NOMO-1 treated with DMSO at 0.1 percent for 48 hours (cell line): ENCODE results near the gene DPP10.
"Not testable (repeated sequence)": the region's sequence is repeated elsewhere in the genome, so short reads cannot be mapped to it uniquely, and the experiment has no call there.

Experiments used
- DNase-seq: peaks from one replicate; lab custom pipeline; 2025; ENCODE audit not compliant: unreplicated experiment; lab: John Stamatoyannopoulos, UW

DPP10 gene

GRCh38 chr2:114709936-114710850 lies 267.8 kb downstream of the DPP10 start:
- DNase-seq, result no peak

DNA sequence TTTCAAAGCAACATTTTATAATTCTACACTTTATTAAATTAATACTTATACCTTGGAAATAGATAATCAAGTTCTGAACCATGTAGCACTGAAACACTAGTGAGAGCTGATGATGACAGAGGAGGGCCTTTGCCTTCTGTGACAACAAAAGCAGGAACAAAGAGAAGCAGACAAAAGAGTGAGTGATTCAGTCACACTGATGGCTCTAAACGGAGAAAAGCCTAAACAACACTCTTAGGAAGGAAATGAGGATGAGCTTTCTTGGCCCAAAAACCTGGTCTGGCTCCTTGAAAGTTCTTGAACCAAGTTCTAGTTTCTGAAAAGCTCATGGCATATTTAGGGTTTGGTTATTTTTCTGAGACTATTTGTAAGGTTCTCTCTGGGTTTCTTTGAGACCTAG lies 271.9 kb downstream of the DPP10 start:
- no peak for DNase-seq

DNA sequence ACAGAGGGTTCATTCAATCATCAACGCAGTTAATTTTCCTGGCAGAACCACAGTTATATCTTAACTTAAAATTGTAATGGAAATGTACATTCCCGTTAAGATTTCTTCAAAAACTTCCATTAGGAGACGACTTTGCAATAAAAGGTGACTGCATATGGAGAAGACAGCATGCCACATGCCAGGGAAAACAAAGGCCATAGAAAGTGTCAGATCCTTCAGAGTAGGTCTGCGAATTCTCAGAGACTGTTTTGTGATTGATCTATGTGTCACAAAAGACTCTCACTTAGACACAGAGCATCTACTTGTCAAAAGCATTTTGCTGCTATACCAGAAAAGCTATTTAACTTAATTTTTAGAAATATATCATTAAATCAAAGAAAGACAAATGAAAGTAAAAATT lies 274.6 kb downstream of the DPP10 start:
- DNase-seq, result no peak

GRCh38 chr2:114724454-114724853 lies 282.0 kb downstream of the DPP10 start:
- no peak for DNase-seq

DNA sequence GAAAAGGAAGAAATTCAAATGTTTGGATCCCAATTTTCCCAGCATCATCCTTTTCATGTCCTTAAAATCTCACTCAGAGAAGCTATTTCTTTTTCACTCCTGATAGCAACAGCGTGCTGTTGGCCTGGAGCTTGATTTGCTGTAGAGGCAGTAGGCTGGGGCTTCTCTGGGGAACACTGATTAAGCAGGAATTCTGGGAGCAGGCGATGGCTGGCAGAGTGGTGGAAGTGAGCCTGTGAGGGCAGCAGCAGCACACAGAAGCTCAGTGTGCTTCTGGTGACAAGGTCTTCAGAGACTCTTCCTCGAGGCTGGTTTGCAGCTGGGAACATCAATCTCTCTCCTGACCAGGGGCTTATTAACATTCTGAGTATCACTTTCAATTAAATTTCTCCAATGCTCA lies 284.6 kb downstream of the DPP10 start:
- DNase-seq, result no peak

GRCh38 chr2:114728372-114728771 lies 285.9 kb downstream of the DPP10 start:
- no peak for DNase-seq

DNA sequence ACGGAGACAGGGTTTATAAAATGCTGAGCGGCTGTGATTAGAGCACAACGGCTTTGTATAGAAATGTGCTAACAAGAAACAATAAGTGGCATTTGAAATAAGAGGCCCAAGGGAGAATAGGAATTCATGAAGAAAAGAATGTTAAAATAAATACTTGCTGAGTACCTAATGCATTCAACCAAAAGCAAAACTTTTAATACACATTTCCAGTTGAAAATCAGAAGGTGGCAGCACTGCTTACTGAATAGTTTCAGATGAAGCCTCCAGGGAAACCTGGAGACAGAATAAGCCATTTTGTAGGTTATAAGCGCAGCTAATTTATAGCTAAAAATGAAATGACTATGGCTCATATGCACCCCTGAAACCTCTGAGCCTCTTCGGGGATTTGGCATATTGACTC lies 286.6 kb downstream of the DPP10 start:
- DNase-seq, result no peak

GRCh38 chr2:114735126-114735525 lies 292.7 kb downstream of the DPP10 start:
- no peak for DNase-seq

- DNase-seq, result no peak
Observed at GRCh38 chr2:114742245-114742644, 299.8 kb downstream of the DPP10 start.

DNA sequence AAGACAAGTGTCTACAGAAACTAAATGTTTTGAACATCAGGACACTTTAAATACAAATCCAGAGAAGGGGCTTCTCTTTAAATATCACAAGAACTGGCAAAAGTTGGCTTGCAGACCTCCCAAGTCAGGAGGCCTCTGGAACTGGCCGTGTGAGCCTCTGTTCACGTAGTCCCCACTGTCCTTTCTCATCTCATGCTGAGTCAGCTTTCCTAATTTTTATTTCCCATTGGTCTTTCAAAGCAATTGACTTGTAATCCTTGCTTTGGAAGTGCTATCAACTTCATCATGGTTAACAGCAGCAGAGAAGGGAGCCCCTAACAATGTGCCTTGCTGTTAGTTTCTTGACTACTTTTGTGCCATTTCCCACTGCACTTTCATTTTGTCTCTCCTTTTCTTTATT lies 303.3 kb downstream of the DPP10 start:
- no peak for DNase-seq

- DNase-seq, result not testable (repeated sequence)
Observed at GRCh38 chr2:114748175-114748574, 305.7 kb downstream of the DPP10 start.

GRCh38 chr2:114752425-114752824 lies 310.0 kb downstream of the DPP10 start:
- no peak for DNase-seq

DNA sequence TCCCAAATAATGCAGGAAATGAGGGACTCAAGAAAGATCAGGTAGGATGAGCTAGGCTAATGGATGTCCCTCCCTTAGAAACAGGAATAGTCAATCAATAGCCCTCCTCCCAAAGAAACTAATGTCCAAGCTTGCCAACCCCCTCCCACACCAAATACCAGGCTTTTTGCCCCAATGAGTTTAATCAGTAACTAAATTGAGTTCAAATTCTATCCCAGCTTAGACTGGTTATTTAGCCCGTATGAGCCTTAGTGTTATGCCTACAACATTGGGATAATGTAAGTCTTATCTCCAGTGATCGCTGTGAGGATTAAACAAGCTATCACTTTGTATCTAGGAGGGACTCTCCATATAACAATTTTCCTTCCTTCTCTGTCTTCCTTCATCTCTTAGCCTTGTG lies 310.7 kb downstream of the DPP10 start:
- no peak for DNase-seq

DNA sequence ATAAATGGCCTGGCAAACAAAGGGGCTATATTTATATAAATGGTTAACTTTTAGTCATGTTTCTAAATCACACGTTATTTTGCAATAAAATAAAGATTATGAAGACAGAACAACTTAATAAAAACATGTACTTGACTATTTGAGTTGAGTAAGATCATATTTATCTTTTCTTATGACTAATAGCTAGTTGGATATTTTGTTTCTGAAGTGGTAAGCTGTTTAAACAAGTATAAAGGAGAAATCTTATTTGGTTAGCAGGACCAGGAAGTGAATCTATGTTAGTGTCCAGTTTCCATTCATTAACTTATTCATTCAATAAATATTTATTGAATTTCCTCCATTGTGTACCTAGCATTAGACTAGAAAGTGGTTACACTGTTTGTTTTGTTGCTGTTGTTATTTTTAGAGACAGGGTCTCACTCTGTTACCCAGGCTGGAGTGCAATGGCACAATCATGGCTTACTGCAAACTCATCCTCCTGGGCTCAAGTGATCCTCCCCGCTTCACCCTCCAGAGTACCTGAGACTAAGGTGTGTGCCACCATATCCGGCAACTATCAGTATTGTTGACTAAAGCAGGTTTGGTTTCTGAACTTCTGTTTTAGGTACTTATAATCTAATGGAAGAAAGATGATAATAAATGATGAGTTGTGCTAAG lies 312.6 kb downstream of the DPP10 start:
- DNase-seq, result no peak

GRCh38 chr2:114762376-114762775 lies 319.9 kb downstream of the DPP10 start:
- no peak for DNase-seq

DNA sequence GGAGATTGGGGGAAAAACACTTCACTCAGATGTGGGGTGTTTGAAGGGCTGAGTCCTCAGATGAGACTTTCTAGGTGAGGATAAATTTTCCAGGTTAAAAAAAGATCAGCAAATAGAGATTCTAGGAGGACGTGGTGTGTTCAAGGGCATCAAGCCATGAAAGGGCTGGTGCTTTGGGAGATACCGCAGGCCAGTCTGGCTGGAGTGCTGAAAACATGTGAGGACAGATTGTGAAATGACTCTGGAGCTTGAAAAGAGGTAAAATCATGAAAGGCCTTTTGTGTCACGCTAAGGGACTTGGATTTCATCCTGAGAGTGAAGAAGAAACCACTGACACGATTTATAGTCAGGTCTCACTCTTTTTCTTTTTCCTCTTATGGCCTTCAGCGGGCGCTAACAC lies 320.5 kb downstream of the DPP10 start:
- no peak for DNase-seq

DNA sequence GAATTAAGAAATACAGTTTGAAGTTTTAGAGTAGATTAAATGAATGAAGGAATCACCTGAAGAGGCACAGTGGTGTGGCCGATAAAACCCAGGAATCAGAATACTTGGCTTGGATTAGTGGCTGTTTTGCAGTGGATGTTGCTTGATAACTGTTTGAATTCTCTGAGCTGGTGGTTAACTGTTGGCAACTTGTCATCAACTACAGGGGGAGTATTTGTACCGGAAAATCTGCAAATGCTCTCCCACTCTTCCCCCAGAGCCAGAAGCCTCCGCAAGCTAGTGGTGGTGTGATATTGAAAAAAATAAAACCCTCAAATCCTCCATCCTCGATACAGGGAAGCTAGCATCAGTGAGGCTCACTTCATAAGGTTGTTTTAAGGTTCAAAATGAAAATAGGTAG lies 326.7 kb downstream of the DPP10 start:
- no peak for DNase-seq

- no peak for DNase-seq
Observed at GRCh38 chr2:114769991-114770390, 327.6 kb downstream of the DPP10 start.

GRCh38 chr2:114784046-114784445 lies 341.6 kb downstream of the DPP10 start:
- DNase-seq, result no peak

- DNase-seq, result no peak
Observed at GRCh38 chr2:114784890-114785583, 342.6 kb downstream of the DPP10 start.

- no peak for DNase-seq
Observed at GRCh38 chr2:114786901-114787300, 344.5 kb downstream of the DPP10 start.

GRCh38 chr2:114787486-114787885 lies 345.0 kb downstream of the DPP10 start:
- DNase-seq, result no peak
